Retina (tissue), 1 donor: ENCODE measurements around the gene SPEG.
A peak's percentile ranks its signal among the peaks of the same experiment; 100 is the strongest.

Experiments
- DNase-seq: peaks from one replicate; pipeline ENCODE4 v3.0.0-alpha.2; 2016

The SPEG gene

DNA sequence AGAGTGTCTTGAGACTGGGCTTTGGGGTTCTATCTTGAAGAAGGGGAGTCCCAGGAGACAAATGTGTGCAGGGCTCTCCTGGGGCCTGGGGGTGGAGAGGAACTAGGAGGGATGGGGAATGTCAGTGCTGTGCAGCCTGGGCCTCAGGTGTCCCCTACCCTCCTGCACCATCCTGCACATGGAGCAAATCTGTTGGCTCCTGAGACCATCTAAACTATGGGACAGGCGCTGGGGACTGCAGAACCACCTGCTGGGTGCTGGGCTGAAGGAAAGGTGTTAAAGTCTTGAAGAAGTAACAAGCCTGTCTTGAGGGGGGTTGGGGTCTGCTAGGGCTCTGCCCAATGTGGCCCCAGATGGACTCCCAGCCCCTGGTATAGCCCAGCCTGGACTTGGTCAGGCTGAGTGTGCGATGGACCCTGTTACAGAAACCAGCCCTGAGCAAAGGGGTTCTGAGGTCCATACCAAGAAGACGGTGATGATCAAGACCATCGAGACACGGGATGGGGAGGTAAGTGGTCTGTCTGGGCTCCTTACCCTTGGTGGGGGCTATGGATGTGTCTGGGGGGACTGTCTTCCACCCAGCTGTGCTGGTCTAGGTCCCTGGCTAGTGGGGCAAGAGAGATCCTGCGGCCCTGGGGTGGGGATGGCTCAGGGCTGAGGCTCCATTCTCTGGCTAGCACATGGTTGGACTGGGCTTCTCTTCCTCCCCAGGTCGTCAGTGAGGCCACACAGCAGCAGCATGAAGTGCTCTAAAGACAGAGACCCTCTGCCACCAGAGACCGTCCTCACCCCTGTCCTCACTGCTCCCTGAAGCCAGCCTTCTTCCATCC is 9.2 kb upstream of the SPEG start:
- no peak for DNase-seq

DNA sequence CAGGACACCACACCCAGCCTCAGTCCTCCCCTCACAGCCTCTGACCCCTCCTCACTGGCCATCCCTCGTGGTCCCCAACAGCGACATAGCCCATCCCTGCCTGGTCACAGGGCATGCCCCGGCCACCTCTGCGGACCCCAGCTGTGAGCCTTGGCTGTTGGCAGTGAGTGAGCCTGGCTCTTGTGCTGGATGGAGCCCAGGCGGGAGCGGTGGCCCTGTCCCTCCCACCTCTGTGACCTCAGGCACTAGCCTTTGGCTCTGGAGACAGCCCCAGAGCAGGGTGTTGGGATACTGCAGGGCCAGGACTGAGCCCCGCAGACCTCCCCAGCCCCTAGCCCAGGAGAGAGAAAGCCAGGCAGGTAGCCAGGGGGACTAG is 8.6 kb upstream of the SPEG start:
- no peak for DNase-seq

- DNase-seq: no peak
These were observed 8.0 kb upstream of the SPEG start for GRCh38 chr2:219426534-219427136.

DNA sequence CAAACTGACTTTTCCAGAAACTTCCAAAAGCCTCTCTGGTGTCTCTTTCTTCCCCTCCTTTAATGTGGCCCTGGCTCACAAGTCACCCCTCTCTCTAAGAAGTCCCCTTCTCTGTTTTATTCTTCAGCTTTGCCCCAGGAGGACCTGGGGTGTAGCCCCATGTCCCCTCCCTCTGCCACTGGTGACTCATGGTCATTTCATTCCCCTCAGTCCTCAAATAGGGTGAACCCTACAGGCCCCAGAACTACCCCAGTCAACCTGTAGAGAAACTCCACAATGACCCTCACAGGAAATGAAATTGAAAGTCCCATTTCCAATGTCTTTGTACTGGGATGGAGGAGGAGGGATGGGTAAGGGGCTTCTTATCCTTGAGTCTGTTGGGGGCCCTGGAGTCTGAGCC is 6.2 kb upstream of the SPEG start:
- no peak for DNase-seq

DNA sequence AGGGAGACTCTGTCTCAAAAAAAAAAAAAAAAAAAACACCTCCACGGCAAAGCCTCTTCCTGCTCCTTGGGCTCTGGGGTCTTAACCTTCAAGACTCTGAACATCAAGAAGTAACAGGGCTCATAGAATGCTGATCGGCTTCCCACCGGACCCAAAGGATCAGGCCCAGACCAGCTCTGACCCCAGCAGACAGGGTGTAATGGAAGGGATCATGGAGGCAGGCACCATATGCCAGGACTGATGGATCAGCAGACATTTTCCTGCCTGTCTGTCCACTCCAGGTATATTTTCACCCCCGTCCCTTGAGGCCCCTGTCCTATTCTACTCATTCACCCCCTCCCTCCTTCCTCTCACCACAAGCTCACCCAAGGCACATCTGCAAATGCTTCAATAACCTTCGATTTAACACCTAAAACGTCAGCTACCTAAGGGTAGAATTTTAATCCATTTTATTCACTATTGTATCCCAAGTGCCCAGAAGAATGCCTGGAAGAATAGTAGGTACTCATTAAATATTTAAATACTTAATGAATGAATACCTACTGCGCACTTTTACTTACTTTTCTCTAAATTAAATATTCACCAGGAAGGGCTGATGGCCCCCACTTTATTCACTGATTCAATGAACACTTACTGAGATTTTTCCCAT is 4.6 kb upstream of the SPEG start:
- peak; percentile 3 for DNase-seq

- DNase-seq: peak; percentile 63
These were observed 3.7 kb upstream of the SPEG start for GRCh38 chr2:219430633-219431615.

DNA sequence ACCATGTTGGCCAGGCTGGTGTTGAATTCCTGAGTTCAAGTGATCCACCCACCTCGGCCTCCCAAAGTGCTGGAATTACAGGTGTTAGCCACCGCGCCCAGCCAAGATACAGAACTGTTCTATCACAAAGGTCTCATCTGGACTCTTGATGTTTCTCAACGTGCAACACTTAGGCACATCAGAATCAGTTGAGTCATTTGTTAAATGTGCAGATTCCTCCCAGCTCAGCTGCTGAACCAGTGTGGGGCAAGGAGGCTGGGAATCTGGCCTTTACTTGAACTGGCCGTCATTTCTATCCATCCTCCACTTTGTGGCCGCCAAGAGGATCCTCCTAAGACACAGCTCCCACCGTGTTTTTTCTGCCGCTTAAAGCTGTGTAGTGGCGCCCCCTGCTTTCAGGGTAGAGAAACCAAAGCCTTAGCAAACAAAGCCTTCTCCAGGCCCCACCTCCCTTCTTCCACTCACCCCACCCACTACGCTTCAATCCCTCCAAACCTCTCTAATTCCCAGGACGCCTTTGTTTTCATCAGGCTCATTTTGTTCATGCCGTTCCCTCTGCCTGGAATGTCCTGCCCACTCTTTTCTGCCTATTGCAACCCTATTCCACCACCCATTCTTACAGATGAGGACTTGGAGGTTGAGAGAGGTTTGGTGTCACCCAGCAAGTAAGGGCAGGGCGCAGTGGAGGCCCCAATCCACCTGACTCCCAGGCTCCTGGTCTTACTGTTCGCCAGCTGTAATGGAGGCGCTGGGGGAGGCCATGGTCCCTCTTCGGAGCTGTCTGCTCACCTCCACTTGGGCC is 776 bp upstream of the SPEG start:
- DNase-seq: no peak

GRCh38 chr2:219434468-219434717 is 250 bp upstream of the SPEG start:
- DNase-seq: peak; percentile 49

DNA sequence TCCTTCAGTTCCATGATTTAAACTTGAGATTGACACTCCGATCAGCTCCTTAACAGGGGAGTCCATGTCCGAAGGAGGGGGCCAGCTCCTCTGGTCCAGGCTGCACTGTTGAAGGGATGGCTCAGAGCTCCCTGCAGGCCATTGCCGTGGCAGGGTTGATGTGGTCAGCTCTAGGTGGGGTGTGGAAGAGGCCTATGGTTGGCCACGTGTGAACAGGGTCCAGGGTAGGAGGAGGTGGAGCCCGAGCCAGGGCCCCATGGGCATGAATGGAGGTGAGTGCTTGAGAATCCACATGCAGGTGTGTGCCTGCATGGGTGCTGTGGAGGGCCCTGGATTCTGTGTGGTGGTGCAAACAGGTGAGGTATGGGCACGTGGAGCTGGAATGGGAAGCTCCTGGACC is 1.1 kb downstream of the SPEG start:
- DNase-seq: no peak

DNA sequence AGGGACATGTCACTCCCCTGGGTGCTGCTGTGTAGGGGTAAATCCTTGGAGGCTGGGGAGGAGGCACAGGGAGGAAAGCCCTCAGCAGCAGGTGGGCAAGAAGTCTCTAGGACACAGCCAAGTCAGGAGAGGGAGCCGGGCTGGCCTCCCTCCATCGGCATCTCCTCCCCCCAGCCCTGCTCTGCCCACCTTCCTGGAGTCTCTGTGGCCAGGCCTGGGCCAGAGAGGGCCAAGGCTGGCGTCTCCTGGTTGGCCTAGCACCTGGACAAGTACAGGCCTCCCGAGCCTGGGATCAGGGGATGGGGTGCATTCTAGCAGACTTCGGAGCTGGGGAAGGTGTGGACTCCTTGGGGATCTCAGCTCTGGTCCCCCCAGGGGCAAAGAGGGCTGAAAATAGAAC is 1.8 kb downstream of the SPEG start:
- no peak for DNase-seq

DNA sequence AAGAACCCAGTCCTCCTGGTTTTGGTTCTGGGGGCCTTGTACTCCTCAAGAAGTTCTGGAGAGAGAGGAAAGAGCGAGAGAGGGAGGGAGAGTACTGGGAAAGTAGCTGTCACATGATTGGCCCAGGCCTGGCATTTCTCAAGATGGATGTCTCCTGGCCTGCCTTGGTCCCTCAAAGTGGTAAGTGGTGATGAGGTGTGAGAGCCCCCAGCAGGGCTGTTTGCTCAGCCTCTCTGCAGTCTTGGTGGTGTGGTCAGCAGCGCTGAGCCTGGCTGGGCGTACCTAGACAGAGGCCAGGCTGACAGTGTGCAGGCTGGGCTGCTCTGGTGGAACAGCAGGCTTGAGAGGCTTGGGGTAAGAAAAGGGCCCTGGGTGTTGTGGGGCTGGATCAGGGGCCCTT is 2.5 kb downstream of the SPEG start:
- no peak for DNase-seq

DNA sequence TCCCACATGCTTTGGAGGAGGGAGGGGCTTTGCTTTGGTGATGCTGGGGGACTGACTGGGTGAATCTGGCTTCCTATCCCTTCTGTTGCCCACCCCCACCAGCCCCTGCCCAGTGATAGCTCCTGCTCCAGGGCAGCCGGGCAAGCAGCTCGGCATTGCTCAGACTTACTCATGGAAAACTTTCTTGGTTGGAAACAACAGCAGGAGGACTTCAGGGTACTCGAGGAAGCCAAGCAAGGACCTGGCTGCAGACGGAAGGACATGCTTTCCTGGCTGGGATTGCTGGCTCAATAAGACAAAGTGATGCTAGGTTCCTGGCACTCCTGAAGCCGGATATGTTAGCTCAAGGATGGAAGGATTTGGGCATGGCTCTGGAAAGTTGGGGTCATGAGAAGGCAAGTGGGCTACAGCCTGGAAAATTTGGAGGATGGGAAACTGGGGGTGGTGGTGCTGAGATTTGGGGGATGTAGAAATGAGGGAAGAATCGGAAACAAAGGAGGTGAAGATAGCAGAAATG is 3.1 kb downstream of the SPEG start:
- DNase-seq: no peak

GRCh38 chr2:219438453-219438852 is 3.8 kb downstream of the SPEG start:
- DNase-seq: no peak

- DNase-seq: no peak
These were observed 4.9 kb downstream of the SPEG start for GRCh38 chr2:219439506-219439905.

DNA sequence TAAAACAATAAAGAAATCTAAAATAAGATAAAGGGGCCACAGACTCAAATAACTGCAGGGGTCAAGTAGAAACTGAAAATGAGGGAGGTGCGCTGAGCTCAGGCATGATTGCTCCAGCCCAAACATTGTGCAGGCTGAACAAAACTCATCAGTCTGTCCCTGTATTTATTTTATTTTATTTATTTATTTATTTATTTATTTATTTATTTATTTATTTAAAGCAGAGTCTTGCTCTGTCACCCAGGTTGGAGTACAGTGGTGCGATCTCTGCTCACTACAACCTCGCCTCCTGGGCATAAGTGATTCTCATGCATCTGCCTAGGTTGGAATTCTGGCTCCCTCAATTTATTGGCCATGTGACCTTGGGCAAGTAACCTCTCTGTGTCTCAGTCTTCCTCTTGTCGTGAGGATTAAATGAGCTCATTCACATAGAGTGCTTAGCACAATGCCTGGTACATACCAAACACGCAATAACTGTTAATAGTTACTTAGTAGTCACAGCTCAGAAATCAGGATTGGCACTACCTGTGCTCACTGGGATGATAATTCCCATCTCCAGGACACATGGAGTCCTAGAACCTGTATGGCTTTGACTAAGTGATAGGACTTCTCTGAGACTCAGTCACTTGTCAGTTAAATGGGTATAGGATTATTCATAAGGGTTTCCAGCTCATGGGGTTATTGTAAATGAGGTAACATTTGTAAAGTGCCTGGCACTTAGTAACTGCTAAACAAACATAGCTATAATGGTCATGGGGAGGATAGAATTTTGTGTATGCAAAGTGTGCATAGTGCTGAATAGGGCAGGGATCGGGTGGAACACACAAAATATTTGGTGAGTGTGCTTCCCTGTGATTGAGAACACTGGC is 6.0 kb downstream of the SPEG start:
- no peak for DNase-seq

DNA sequence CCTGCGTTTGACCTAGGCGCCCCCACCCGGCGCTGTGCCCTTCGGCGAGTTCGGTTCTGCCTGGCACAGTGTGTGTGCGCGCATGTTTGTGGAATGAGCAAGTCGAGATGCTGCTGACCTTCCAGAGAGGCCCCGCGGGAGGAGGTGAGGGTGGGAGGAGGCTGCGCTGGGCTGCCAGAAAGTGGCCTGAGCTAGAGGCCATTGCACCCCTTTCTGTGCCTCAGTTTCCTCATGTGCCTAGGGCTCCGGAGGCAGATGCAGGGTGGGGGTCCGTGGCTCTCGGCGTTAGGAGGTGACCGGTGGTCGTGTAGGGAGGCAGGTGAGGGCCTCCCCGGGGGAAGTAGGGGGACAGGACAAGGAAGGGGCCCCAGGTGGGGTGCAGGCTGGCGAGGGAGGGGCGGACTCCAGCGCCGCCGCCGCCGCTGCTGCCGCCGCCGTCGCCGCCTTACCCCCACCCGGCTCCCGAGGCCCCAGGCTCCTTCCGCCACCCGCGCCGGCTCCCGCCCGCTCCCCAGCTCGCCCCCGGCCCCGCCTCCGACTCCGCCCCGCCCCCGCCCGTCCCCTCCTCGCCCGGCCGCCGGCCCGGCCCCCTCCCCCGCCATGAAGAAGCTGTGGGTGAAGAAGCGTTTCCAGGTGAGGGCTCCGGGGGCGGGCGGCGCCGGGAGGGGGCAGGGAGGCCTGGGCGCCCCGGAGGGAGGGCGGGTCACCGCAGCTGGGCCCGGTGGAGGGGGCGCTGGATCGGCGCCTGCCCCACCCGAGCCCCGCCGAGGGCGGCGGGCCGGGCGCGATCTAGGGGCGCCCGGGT is 7.0 kb downstream of the SPEG start:
- DNase-seq: peak; percentile 64

- peak; percentile 40 for DNase-seq
These were observed 7.8 kb downstream of the SPEG start for GRCh38 chr2:219442256-219443015.

- no peak for DNase-seq
These were observed 8.5 kb downstream of the SPEG start for GRCh38 chr2:219443016-219443696.

DNA sequence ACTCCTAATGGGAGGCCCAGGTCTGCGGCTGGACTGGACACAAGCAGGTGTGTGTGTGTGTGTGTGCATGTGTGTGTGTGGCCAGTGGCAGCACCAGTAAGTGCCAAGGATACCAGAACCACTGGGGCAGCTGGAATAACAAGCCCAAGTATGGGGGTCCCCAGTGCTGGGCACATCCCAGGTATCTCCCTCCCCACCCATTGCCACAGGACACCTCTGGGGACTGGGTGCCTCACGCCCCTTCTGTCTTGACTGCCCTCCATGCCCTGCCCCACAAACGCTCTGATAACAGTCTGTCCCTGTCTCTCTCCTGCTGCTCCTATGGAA is 9.0 kb downstream of the SPEG start:
- no peak for DNase-seq
